HT1080 (cell line): ENCODE data around the gene GNAI1. TPM values are rescaled to one million over a fixed set of nuclear protein-coding genes. Genes with fewer than 3 reads are reported as not detected.

Experiments
- DNase-seq: peaks from one replicate; pipeline ENCODE4 v3.0.0-alpha.2; 2015; ENCODE audit warnings: low read depth
- polyA plus RNA-seq, 2 experiments: library from polyadenylated mRNA; depleted of rRNA; stranded (reverse); fragments of >200 nt; gene quantifications; 2 replicates each; pipeline ENCODE4 v1.2.3, GENCODE V29; 2015
- total RNA-seq: library from RNA; depleted of rRNA; stranded (reverse); fragments of >200 nt; shearing (Covaris generic); gene quantifications from 2 replicates; pipeline ENCODE4 v1.2.3, GENCODE V29; 2014; rRNA removed

GNAI1 gene
- 25.7 and 36.2 TPM in 2 replicates for total RNA-seq
- 22.0 and 22.2 TPM in 2 replicates for polyA plus RNA-seq (2015; cell fraction: cytosol; rRNA removed)
- polyA plus RNA-seq (2015; cell fraction: nucleus; rRNA removed) = 21.2 and 25.3 TPM in 2 replicates

DNA sequence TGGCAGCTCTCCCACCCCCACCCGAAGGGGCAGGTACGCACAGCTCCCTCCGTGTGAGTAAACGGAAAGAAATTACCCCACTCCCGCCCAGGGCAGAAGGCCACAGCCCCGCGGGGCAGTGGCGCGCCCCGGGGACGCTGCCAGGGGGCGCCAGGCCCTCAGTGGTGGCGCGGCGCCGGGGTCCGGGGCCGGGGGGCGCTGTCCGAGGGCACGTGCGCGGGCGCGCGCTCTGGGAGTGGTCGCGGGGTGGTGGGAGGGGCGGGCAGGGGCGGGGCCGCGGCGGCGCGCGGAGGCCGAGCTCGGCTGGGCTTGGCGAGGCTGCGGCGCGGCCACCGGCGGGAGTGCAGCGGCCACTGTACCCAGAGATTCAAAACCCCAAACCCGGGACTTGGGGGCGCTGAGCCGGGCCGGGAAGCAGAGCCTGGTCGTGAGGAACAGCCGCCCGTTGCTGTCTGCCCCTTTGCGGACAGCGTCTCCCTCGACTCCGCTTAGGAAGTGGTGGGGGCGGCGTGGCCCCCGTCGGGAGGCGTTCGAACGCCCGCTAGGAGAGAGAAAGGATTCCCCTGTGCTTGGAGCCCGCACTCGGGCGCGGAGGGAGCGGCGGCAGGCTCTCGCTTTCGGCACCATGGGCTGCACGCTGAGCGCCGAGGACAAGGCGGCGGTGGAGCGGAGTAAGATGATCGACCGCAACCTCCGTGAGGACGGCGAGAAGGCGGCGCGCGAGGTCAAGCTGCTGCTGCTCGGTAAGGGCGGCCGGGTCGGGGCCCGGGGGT lies at the start of gene GNAI1:
Gene GNAI1 (plus strand): TSS at position 296 of the 773 bp plus-strand sequence. CDS start 330 bp downstream, at position 626.
- peak; percentile 67 for DNase-seq

DNA sequence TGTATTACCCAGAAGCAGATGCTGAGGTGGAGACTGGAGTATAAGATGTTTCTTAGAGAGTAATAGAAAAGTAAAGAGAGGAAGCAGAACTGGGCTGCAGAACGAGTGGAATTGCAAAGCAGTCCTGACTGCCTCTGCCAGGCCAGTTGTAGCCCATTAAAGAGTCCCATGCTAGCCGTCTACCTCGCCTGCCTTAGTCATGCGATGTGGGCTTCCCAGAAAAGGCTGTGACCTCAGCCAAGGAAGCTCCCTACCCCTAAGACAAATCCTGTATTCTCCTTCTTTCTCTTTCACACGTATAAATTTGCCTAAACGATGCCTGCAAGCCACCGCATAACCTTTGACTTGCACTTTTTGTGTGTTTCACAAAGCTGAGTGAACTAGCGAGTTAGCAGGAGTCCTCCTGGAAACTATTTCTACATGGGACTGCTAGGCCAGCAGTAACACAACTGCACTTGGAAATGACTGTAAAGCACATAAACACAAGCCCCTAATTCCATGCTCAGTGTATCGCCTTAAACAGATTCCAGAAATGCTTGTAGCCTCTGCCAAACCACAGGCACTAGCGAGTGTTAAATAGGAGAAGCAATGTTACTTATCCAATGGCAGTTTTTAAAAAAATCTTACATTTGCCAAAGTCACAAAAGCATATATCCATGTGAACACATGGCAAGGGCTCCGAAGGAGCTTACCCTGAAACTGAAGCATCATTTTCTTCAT lies 47.4 kb upstream of the GNAI1 start:
- no peak for DNase-seq

DNA sequence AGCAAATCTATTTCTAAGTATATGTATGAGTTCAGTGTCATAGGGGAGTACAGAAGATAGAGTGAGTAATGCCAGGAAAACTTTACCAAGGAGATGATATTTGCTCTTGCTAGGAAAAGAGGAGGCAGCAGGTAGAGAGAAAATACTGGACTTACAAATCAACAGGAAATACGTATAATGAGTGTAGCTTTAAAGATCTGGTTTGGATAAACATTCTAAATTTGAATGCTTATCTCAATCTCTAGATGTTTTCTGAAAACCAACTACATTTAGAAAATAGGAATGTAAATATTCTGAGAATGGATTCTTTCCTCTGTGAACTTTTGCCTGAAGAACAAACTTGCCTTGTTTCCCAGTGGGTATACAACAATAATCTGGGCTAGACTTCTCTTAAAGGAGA lies 46.9 kb upstream of the GNAI1 start:
- no peak for DNase-seq

DNA sequence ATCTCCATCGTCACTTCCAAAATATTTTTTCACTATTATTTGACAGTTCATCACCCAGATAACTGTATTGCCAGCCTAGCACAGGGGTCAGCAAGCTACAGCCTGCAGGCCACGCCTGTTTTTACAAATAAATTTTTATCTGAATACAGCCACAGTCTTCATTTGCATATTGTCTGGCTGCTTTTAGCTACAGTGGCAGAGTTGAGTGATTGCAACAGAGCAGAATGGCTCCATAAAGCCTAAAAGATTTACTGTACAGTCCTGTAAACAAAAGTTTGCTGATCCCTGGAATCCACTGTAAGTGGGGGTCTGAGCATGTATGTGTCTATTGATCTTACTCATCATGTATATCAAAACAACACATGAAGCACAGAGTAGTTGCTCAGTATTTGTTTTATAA lies 45.9 kb upstream of the GNAI1 start:
- no peak for DNase-seq

DNA sequence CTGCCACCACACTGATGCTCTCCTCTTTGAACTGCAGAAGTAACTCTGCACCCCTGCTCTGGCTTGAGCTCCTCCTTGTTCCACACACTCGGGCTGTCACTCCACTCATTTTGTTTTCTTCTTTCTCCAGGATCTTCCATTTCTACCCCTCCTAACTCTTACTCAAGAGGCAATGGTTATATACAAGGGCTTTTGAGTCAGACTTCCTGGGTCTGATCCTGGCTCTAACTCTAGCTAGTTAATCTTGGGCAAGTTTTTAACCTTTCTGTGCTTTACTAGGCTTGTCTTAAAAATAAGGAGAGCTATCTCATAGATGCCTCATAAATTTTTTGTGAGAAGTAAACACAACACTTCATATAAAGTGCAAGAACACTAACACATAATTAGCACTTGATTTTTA lies 45.3 kb upstream of the GNAI1 start:
- no peak for DNase-seq

DNA sequence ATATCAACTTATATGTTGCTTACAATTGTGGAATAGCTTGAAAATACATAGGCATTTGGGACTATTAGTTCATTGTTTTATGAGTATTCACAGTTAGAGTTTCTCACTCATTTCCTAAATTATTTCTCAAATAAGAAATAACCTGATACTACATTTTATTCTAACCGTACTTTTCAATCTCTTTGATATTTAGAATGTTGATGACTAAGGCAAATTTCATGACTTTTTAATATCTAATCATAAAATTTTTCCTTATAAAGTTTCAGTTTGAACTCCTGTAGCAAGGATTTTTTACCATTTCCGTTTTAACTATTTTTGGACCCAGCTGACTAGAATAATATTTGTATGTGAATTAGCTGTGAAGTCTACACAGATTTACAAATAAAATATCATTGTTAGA lies 41.3 kb upstream of the GNAI1 start:
- no peak for DNase-seq

DNA sequence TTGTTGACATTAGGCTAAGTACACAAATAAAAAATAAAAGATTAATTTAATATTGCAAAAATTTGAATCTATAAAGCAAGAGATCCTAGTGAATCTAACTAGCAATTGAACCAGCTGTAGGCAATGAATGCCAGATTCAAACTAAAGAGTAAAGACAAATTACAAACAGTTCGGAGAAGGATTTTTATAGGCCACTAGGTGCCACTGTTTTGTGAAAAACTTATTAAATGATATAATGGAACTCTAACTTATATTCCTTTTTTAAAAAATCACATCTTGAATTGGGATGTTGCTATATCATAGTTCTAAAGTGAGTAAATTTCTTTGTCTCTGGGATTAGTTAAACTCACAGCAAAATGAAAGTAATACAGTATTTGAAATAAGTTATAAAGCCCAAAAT lies 39.1 kb upstream of the GNAI1 start:
- DNase-seq = no peak

DNA sequence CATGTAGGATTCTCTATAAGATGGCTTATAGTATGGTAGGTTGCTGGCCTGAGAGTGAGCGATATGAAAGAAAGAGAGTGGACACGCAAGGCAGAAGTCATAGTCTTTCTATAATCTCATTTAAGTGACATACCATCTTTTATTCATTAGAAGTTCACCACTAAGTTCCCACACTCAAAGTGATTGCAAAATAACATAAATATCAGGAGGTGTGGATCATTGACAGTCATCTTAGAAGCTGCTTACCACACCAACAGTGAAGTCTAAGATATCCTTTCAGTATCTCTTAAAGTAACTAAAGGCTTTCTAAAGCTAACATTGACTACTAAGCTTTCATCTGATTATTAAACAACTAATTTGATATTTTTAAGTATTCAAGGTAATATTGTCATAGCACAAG lies 36.9 kb upstream of the GNAI1 start:
- no peak for DNase-seq

DNA sequence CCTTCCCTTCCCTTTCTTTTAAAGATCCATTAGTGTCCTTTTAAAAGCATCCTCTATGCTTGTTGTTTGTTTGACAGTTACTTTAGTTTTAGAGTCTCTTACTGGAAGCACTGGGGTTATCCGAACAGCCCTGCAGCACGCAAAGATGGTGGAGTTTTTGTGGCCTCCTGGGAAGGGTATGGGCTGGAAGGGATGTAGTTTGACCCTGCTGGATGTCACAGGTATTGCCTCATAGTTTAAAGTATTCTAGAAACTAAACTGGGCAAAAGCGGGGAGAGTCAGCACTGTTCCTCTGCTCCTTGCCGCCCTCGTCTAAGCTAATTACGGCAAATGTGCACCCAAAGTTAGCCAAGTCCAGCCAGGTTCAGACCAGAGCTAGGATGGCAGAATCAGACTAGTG lies 35.8 kb upstream of the GNAI1 start:
- DNase-seq = no peak

DNA sequence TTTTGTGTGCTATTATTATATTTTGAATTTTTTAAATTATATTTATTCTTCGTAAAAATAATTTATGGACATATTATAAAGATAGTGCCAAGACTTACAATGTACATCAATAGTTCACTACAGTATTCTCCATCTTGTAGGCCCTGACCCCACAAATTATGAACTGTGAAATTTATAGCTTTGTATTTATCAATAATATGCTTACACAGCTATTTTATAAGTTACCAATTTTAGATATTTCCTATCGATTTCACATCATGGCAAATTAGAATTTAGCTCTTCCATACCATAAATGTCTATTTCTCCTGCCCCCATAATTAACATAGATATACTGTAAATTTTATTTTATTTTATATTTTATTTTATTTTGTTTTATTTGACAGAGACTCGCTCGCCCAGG lies 34.4 kb upstream of the GNAI1 start:
- DNase-seq = no peak

DNA sequence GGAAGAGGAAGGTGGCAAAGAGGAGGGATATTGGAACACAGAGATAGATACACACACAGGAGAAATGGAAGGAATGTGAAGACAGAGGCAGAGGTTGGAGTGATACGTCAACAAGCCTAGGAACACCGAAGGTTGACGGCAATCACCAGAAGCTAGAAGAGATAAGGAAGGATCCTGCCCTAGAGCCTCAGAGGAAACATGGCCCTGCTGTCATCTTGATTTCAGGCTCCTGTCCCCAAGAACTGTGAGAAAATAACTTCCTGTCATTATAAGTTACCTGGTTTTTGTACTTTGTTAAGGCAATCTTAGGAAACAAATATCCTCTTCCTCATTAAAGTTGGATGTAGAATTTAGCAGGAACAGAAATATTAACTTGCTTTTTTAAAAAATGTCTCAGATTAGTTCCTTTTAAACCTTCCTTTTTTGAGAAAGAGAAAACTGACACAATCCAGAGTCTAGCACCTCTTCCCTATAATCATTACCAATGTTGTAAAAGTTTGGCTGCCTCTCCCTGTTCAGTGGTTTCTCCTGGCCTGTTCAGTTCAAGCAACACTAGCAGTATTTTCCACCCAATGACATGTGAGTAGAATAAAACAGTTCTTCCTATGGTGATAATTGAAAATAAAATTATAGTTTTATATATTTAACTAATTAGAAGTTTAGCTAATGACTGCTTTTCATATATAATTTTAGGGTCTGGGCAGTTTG lies 28.8 kb upstream of the GNAI1 start:
- DNase-seq = no peak

DNA sequence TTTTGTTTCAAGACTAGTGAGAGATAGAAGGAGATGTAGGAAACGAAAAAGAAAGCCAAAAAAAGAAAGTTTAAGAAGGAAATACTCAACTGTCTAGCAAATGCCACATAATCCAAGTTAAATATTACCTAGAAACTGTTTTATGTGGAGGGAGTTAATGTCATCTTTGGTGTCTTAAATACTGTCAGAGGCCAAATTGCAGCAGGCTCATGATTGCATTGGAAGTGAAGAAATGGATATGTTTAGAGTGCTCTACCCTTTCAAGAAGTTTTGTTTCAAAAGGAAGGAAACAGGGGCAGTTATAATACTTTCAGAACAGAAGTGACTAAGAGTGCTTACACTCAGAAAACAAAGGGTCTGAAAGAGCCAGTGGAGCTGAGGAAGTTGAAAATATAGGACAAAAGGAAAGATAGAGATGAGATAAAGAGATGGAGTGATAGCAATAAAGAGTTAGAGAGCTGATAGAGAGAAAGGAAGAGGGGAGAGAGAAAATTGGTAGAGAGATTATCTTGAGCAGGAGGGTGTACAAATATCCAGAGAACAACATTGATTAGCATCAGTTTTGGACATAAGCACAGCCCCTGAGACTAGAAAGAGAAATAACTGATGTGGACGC lies 28.0 kb upstream of the GNAI1 start:
- no peak for DNase-seq

DNA sequence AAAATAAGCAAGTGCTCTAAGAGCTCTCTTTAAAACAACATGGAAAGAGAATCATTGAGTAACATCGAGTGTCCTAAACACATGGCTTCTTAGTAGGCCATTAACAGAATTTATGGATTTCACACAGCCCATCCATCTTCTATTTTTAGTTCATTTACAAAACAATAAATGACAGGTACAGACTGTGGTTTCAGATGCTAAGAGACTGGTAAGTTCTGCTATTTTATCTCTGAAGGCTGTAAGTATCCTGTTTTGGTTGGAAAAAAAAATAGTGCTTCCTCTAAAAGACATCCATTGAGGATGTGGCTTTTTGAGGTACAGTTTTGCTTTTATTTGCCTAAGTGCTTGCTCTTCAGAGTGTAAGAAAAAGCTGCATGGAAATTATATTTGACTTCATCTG lies 27.4 kb upstream of the GNAI1 start:
- DNase-seq = no peak

DNA sequence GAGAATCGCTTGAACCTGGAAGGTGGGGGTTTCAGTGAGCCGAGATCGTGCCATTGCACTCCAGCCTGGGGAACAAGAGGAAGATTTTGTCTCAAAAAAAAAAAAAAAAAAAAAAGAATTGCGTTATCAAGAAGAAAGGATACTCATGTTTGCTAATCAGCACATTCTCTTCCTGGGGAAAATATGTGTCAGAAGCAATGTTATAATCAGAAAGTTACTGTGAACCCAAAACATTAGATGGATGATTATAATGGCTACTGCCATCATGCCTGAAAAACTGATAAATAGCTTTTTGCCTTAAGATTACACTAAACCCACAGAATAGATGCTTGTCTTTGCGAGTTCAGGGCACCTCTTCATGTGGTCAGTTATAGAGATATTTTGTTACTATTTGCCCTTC lies 24.3 kb upstream of the GNAI1 start:
- DNase-seq = no peak

DNA sequence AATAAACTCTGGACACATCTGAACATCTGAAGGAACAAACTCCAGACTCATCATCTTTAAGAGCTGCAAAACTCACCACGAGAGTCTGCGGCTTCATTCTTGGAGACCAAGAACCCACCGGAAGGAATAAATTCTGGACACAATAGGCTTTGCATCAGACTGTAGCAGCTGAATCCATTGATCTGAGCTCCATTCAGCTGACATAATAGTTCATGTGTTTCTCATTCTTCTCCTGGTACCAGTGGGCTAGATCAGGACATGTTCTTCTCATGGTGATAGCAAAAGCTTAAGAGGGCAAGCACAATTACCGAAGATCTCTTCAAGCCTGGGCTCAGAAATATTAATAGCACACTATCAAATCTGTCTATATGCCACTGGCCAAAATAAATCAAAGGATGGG lies 20.5 kb upstream of the GNAI1 start:
- no peak for DNase-seq

DNA sequence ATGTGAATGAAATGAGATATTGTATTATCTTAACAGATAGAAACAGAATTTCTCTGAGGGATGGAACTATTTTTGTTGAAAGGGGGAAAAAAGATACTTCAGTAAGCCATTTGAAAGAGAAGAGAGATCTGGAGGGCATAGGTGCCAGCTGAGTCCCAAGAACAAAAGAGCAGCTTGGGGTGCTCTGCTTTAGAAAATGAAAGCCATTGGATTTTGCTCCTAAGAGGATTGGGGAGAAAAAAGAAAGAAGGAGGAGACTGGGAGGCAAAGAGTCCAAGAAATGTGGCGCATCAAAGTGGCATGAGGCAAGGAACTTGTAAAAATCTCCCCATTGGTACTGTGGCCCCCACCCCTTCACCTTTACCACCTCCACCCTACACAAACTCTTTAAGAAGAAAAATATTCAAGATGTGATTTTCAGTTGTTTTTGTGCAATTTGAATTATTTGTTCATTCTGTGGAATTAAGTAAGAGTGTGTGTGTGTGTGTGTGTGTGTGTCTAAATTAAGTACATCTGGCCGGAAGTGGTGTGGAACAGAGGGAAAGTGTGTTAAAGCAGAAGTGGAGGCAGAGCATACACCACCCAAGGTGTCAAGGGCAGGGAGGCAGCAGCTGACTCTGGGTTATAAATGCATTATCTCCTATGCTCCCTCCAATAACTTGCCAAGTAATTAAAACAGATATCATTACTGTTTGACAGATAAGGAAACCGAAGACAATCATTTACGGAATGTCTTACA lies 9.9 kb upstream of the GNAI1 start:
- no peak for DNase-seq

DNA sequence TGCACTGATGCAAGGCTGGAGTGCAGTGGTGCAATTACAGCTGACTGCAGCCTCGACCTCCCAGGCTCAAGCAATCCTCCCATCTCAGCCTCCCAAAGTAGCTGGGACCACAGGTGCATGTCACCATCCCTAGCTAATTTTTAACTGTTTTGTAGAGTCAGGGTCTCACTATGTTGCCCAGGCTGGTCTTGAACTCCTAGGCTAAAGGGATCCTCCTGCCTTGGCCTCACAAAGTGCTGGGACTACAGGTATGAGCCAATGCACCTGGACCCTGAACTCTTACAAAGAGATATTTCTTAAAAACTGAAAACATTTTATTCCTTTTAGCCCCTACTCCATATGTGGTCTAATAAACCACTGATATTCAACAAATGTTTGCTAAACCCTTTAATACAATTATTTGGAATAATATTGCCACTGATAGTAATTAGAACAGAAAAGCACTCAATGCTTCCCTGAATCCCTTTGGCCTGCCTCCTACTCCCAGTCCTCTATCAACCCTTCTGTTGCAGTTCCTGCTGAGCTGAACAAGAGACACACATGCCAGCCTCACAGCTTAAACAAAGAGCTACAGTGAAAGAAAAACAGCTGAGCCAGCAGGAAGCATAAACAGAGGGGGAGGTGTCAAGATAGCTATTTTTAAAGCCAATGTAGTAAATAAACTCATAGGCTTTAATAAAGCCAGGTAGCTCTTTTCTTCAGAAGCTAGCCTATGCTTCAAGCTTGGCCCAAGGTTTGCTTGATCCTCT lies 7.0 kb upstream of the GNAI1 start:
- no peak for DNase-seq

DNA sequence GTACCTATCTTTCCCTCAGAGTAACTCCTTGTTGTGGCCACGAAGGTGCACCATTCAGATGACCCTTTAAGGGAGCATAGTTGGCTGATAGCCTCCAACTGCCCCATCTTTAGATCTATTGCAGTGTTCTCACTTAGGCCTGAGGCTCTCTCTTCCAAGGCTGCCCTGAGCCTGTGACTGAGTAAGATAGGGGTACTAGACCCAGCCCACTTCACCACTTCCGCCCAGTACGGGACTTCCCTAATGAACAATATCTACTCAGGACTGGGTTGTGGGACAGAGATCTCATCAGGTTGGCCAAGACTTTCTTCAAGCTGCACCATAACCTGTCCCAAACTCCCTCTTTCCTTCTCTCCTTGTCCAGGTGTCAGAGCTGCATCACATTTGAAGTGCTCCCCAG lies 5.7 kb upstream of the GNAI1 start:
- no peak for DNase-seq

DNA sequence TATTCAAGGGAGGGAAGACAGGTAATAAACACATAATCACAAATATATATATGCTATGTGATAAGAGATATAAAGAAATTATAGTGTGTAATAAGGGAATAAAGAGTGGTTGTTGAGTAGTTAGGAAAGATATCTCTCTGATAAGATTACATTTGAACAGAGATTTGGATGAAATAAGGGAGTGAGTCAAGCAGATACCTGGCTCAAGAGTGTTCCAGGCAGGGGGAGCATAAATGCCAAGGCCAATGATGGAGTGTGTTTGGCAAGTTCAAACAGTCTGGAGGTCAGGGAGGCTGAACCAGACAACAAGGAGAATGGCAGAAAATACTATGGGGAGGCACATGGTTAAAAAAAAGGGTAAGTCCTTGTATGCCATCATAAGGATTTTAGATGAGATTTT lies 4.8 kb upstream of the GNAI1 start:
- no peak for DNase-seq
